Mesenchymal stem cell (in vitro differentiated cells and primary cell): ENCODE results near the gene LINGO4.

Experiments
- DNase-seq: peaks from one replicate; pipeline ENCODE4 v3.0.0-alpha.2; 2013
- H2AFZ ChIP-seq: one replicate; pipeline ENCODE4 v1.6.1; 2013; ENCODE audit warnings: low read depth, mild to moderate bottlenecking, control low read depth, inconsistent platforms, low read length, moderate library complexity
- H2AK5ac ChIP-seq: 2 replicates; pipeline ENCODE4 v1.6.1; 2013; ENCODE audit warnings: low read length, moderate library complexity, mild to moderate bottlenecking, inconsistent platforms; ENCODE audit not compliant: severe bottlenecking
- H2BK120ac ChIP-seq: one replicate; pipeline ENCODE4 v1.6.1; 2013; ENCODE audit warnings: low read depth, mild to moderate bottlenecking, inconsistent platforms, low read length, moderate library complexity
- H2BK12ac ChIP-seq, 2 experiments: one replicate each; pipeline ENCODE4 v1.6.1; 2013; ENCODE audit warnings: inconsistent platforms in 2 of 2, low read length in 2 of 2, mild to moderate bottlenecking in 2 of 2, moderate library complexity in 2 of 2, control low read depth in 1 of 2
- H2BK15ac ChIP-seq: one replicate; pipeline ENCODE4 v1.6.1; 2013; ENCODE audit warnings: mild to moderate bottlenecking, low read depth, inconsistent platforms; ENCODE audit not compliant: poor library complexity, severe bottlenecking
- H2BK5ac ChIP-seq: 2 replicates; pipeline ENCODE4 v1.6.1; 2013; ENCODE audit warnings: low read depth, mild to moderate bottlenecking, low read length, control low read depth, inconsistent platforms; ENCODE audit not compliant: poor library complexity, severe bottlenecking
- H3K14ac ChIP-seq, 2 experiments: one replicate each; pipeline ENCODE4 v1.6.1; 2013; ENCODE audit warnings: inconsistent platforms in 2 of 2, low read length in 2 of 2, control low read depth in 1 of 2, mild to moderate bottlenecking in 1 of 2, moderate library complexity in 1 of 2
- H3K18ac ChIP-seq, 2 experiments: one replicate each; pipeline ENCODE4 v1.6.1; 2013; ENCODE audit warnings: inconsistent platforms in 2 of 2, low read length in 2 of 2, control low read depth in 1 of 2, low read depth in 1 of 2, mild to moderate bottlenecking in 1 of 2
- H3K23ac ChIP-seq, 2 experiments: one replicate each; pipeline ENCODE4 v1.6.1; 2013; ENCODE audit warnings: inconsistent platforms in 2 of 2, low read length in 2 of 2, mild to moderate bottlenecking in 2 of 2, moderate library complexity in 2 of 2, control low read depth in 1 of 2
- H3K27ac ChIP-seq: 2 replicates; pipeline ENCODE4 v1.5.1; 2013; ENCODE audit warnings: mild to moderate bottlenecking, moderate library complexity, low read length, control low read depth, inconsistent platforms; ENCODE audit not compliant: poor library complexity, severe bottlenecking
- H3K27me3 ChIP-seq, 2 experiments: 2 replicates each; pipeline versions ENCODE4 v1.6.1 to v1.7.0; 2013; ENCODE audit warnings: low read length in 2 of 2, mild to moderate bottlenecking in 2 of 2, moderate library complexity in 2 of 2, control low read depth in 1 of 2, inconsistent platforms in 1 of 2; ENCODE audit not compliant: control insufficient read depth in 1 of 2, insufficient read depth in 1 of 2
- H3K36me3 ChIP-seq, 2 experiments: 2 replicates each; pipeline versions ENCODE4 v1.6.1 to v1.7.0; 2013; ENCODE audit warnings: low read length in 2 of 2, control low read depth in 1 of 2, inconsistent platforms in 1 of 2, low read depth in 1 of 2, mild to moderate bottlenecking in 1 of 2; ENCODE audit not compliant: insufficient read depth in 2 of 2, control insufficient read depth in 1 of 2
- H3K4ac ChIP-seq, 2 experiments: one replicate each; pipeline ENCODE4 v1.6.1; 2013; ENCODE audit warnings: inconsistent platforms in 2 of 2, low read length in 2 of 2, mild to moderate bottlenecking in 2 of 2, moderate library complexity in 2 of 2, control low read depth in 1 of 2, low read depth in 1 of 2
- H3K4me1 ChIP-seq: 2 replicates; pipeline ENCODE4 v1.6.1; 2013; ENCODE audit warnings: low read depth, low read length, control low read depth; ENCODE audit not compliant: control insufficient read depth, insufficient read depth
- H3K4me2 ChIP-seq: 2 replicates; pipeline ENCODE4 v1.6.1; 2013; ENCODE audit warnings: low read length, mild to moderate bottlenecking, inconsistent platforms; ENCODE audit not compliant: poor library complexity, severe bottlenecking
- H3K4me3 ChIP-seq, 2 experiments: 2 replicates each; pipeline versions ENCODE4 v1.5.1 to v1.7.0; 2013; ENCODE audit warnings: low read length in 2 of 2, mild to moderate bottlenecking in 2 of 2, control low read depth in 1 of 2, low read depth in 1 of 2; ENCODE audit not compliant: insufficient read depth in 1 of 2
- H3K79me1 ChIP-seq: replicated peaks from 2 replicates; pipeline ENCODE4 v1.6.1; 2013; ENCODE audit warnings: mild to moderate bottlenecking, control low read depth, low read length, inconsistent platforms; ENCODE audit not compliant: poor library complexity, severe bottlenecking
- H3K9ac ChIP-seq: 2 replicates; pipeline ENCODE4 v1.7.0; 2013; ENCODE audit warnings: mild to moderate bottlenecking, low read length, moderate library complexity
- H3K9me3 ChIP-seq: 2 replicates; pipeline ENCODE4 v1.7.0; 2013; ENCODE audit warnings: mild to moderate bottlenecking, low read length; ENCODE audit not compliant: control insufficient read depth
- H4K8ac ChIP-seq: one replicate; pipeline ENCODE4 v1.6.1; 2013; ENCODE audit warnings: inconsistent platforms, mild to moderate bottlenecking, low read length, moderate library complexity
- H4K91ac ChIP-seq: one replicate; pipeline ENCODE4 v1.6.1; 2013; ENCODE audit warnings: mild to moderate bottlenecking, low read length, inconsistent platforms
- WGBS: methylation state at CpG from one replicate; pipeline ENCODE4 v1.1.7; 2013; ENCODE audit warnings: mixed read lengths; 5-methylcytosine and 5-hydroxymethylcytosine counted together

Gene LINGO4

DNA sequence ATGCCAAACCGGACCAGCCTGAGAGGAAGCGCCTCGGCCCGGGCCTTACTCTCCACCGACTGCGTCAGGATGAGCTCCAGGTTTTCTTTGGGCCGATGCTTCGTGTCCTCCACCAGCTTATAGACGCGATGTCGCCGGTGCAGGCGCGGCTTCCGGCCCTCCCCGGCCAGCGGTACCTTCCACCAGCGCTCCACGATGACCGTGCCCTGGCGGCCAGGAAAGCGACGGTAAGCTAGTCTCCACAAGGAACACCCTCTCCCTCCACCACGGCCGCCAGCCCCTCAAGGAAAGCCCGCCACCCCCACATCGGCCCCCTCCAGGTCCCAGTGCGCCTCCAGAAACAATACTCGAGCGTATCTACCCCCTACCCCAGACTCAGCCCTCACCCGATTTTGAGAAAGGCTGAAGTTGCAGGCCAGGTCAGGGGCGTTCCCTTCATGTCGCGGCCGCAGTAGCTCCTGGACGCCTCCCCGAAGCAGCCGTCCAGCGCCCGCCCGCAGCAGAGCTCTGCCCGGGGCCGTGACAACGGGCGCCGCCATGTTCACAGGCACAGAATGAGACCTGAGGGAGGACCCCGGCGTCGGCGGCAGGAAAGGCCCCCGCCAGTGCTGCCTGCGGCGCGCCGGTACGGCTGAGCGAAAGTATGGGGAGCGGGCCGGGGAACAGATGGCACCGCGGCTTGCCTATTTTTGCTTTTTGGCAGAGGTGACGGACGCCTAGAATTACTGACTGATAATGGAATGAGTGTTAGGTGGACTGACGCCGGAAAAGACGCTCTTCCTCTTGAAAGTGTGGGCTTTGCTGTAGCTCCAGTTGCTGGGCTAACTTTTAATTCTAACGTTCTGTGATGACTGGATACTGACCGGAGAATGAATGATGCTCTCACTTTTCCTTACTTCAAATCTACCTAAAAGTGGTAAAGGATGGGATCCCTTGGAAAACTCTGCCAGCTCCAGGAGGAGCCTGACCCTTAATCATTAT, 42.0 kb downstream of the LINGO4 start, which contains the start of gene MRPL9:
MRPL9 (minus strand) TSS at position 556 of the 981 bp plus-strand sequence; CDS start at position 539, 17 bp downstream.
- H3K18ac ChIP-seq: peak within 1 kb of the TSS; percentile 77 to 88
- H3K9ac ChIP-seq: peak within 1 kb of the TSS; percentile 95
- H3K27me3 ChIP-seq: no peaks in the 10 kb centered on the region
- H2BK5ac ChIP-seq: no peak within 1 kb of the TSS
- H2AFZ ChIP-seq: peak within 1 kb of the TSS; percentile 94
- H3K23ac ChIP-seq: no peak within 1 kb of the TSS
- peak within 1 kb of the TSS; percentile 85 for H3K4me2 ChIP-seq
- no peak within 1 kb of the TSS for H2BK12ac ChIP-seq
- H4K8ac ChIP-seq: peak within 1 kb of the TSS; percentile 97
- H3K36me3 ChIP-seq: peaks cover 18 to 37% of the 10 kb centered on the region in 2 experiments
- no peak within 1 kb of the TSS for H4K91ac ChIP-seq
- H2BK15ac ChIP-seq: no peak within 1 kb of the TSS
- H2AK5ac ChIP-seq: no peak within 1 kb of the TSS
- H3K9me3 ChIP-seq: no peaks in the 10 kb centered on the region
- peak within 1 kb of the TSS; percentile 78 for H3K27ac ChIP-seq
- peak within 1 kb of the TSS; percentile 55 for H2BK120ac ChIP-seq
- H3K4me3 ChIP-seq: peak within 1 kb of the TSS; percentile 85 to 94
- 1% methylated on average over 67 of the region's 68 CpGs for WGBS
- no peak within 1 kb of the TSS for H3K14ac ChIP-seq
- DNase-seq: peak; percentile 81
- H3K4ac ChIP-seq: peak within 1 kb of the TSS; percentile 73 to 99
- peaks cover 2% of the 10 kb centered on the region for H3K4me1 ChIP-seq
- peaks cover 7% of the 10 kb centered on the region for H3K79me1 ChIP-seq

DNA sequence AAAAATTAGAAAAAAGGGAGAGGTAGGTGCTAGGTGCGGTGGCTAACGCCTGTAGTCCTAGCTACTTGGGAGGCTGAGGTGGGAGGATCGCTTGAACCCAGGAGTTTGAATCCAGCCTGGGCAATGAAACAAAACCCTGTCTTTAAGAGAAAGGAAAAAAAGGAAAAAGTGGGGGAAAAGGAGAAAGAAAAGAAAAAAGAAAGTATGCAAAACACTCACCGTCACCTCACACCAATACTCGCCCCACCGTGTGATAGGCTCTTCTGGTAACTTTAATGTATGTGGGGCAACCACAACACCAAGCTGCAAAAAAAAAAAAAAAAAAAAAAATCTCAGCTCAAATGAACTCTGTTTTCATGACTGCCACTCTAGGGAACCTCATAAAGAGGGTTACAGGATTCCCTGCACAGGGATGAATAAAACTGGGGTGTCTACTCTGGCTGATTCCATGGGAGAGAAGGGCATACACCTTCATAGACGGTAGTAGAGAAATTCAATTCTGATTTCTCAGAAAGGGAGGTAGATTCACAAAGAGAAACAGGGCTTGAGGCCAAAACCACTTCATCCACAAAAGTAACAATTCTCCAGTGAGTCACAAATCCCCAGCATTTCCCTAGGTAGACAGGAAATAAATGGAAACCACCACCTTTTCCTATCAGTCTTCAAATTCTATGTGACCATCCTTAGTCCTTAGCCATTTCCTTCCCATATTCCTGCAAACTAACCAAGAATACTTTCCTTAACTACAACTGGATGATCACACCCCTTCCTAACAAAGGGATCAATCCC, 44.4 kb downstream of the LINGO4 start:
- no peak for DNase-seq
- Histone ChIP-seq H3K36me3 (peaks cover 23 to 54% of the 10 kb centered on the region in 2 experiments), H3K4me3 (no peak overlapping the region), H2BK15ac (no peak overlapping the region), H3K79me1 (peaks cover 7% of the 10 kb centered on the region), H3K27ac (no peak overlapping the region), H4K8ac (no peak overlapping the region), H3K9me3 (no peaks in the 10 kb centered on the region), H3K14ac (no peak overlapping the region), H2BK12ac (no peak overlapping the region), H3K27me3 (no peaks in the 10 kb centered on the region), H2AK5ac (no peak overlapping the region), H3K23ac (no peak overlapping the region), H3K4me1 (peaks cover 2% of the 10 kb centered on the region), H2BK5ac (no peak overlapping the region), H4K91ac (no peak overlapping the region), H2BK120ac (no peak overlapping the region), H2AFZ (no peak overlapping the region), H3K4ac (no peak overlapping the region), H3K18ac (no peak overlapping the region), H3K9ac (no peak overlapping the region), H3K4me2 (no peak overlapping the region)
- 93% methylated on average over 7 of the region's 7 CpGs for WGBS

DNA sequence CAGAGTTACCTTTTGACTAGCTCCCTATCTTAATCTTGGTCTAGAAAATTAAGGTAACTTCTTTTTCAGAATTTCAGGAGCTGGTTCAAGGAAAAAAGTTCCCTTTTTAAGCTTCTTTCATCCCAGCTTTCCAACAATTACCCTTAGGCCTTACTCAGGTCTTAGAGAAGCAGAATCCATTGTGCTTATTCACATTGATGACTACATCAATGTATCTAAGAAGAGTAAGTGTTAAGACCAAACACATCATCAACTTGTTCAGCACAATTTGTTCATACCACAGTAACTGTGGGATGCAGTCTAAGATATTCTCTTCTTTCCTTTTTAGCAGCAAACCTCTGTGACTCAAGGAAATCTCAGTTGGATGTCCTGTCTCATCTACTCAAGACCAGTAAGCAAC, 46.0 kb downstream of the LINGO4 start:
- Histone ChIP-seq H2BK12ac (no peak overlapping the region), H3K79me1 (peaks cover 5% of the 10 kb centered on the region), H3K36me3 (peaks cover 23 to 58% of the 10 kb centered on the region in 2 experiments), H2AFZ (no peak overlapping the region), H2BK5ac (no peak overlapping the region), H2BK120ac (no peak overlapping the region), H3K4me3 (no peak overlapping the region), H3K23ac (no peak overlapping the region), H3K9me3 (no peaks in the 10 kb centered on the region), H3K4ac (no peak overlapping the region), H3K9ac (no peak overlapping the region), H3K14ac (no peak overlapping the region), H2BK15ac (no peak overlapping the region), H3K18ac (no peak overlapping the region), H4K91ac (no peak overlapping the region), H3K27me3 (no peaks in the 10 kb centered on the region), H4K8ac (no peak overlapping the region), H2AK5ac (no peak overlapping the region), H3K4me2 (no peak overlapping the region), H3K4me1 (peaks cover 2% of the 10 kb centered on the region), H3K27ac (no peak overlapping the region)
- no peak for DNase-seq

DNA sequence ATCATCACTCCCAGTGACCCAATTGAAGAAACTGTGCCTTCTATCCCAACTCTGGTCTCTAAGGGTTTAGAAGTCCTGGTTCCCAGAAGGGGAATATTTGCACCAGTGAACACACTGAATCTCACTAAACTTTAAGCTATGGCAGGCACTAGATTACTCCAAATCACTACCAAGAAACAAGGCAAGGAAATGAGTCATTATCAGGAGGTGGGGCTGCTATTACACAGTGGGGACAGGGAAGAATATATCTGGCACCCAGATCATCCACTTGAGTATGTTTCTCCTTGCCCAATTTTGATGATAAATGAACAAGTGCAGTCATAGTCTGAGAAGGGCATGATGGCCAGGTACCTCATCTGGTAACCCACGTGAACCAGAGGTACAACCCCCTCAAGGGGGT, 48.9 kb downstream of the LINGO4 start:
- no peak overlapping the region for H2AFZ ChIP-seq
- H3K23ac ChIP-seq: no peak overlapping the region
- no peak overlapping the region for H2AK5ac ChIP-seq
- H3K27ac ChIP-seq: no peak overlapping the region
- H2BK120ac ChIP-seq: no peak overlapping the region
- no peak overlapping the region for H3K9ac ChIP-seq
- no peak overlapping the region for H3K14ac ChIP-seq
- no peak overlapping the region for H3K4me3 ChIP-seq
- no peak overlapping the region for H2BK12ac ChIP-seq
- H3K4me2 ChIP-seq: no peak overlapping the region
- peak; percentile 15 for DNase-seq
- no peak overlapping the region for H3K18ac ChIP-seq
- no peak overlapping the region for H2BK15ac ChIP-seq
- 6% methylated on average over 1 of the region's 1 CpG for WGBS
- no peak overlapping the region for H2BK5ac ChIP-seq
- H3K27me3 ChIP-seq: no peaks in the 10 kb centered on the region
- no peak overlapping the region for H4K8ac ChIP-seq
- H3K9me3 ChIP-seq: no peaks in the 10 kb centered on the region
- no peaks in the 10 kb centered on the region for H3K79me1 ChIP-seq
- H3K4ac ChIP-seq: no peak overlapping the region
- H4K91ac ChIP-seq: no peak overlapping the region
- H3K4me1 ChIP-seq: no peaks in the 10 kb centered on the region
- H3K36me3 ChIP-seq: peaks cover 17 to 47% of the 10 kb centered on the region in 2 experiments
